NB4 (cell line): ENCODE results near the gene AKR1E2.

Experiments
- MYC ChIP-seq: IDR thresholded peaks from 2 replicates; pipeline ENCODE4 v1.6.1; 2011; ENCODE audit warnings: low read depth, low read length
- POLR2A ChIP-seq: IDR thresholded peaks from 2 replicates; pipeline ENCODE4 v1.6.1; 2011; ENCODE audit warnings: mild to moderate bottlenecking; ENCODE audit not compliant: insufficient read length; ENCODE audit errors: extremely low read depth
- TF ChIP-seq, protein P1 (sequence below): IDR thresholded peaks from one replicate; pipeline ENCODE4 v1.5.1; 2012; ENCODE audit warnings: low read depth, low read length
- TF ChIP-seq, protein P2 (sequence below): IDR thresholded peaks from 2 replicates; pipeline ENCODE4 v1.6.1; 2011; ENCODE audit warnings: low read depth, low read length

GRCh38 chr10:4825456-4825867, 545 bp upstream of the AKR1E2 start:
- TF ChIP-seq, protein P1, sequence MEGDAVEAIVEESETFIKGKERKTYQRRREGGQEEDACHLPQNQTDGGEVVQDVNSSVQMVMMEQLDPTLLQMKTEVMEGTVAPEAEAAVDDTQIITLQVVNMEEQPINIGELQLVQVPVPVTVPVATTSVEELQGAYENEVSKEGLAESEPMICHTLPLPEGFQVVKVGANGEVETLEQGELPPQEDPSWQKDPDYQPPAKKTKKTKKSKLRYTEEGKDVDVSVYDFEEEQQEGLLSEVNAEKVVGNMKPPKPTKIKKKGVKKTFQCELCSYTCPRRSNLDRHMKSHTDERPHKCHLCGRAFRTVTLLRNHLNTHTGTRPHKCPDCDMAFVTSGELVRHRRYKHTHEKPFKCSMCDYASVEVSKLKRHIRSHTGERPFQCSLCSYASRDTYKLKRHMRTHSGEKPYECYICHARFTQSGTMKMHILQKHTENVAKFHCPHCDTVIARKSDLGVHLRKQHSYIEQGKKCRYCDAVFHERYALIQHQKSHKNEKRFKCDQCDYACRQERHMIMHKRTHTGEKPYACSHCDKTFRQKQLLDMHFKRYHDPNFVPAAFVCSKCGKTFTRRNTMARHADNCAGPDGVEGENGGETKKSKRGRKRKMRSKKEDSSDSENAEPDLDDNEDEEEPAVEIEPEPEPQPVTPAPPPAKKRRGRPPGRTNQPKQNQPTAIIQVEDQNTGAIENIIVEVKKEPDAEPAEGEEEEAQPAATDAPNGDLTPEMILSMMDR = no peak
- TF ChIP-seq MYC = no peak
- TF ChIP-seq, protein P2, sequence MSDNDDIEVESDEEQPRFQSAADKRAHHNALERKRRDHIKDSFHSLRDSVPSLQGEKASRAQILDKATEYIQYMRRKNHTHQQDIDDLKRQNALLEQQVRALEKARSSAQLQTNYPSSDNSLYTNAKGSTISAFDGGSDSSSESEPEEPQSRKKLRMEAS = no peak
- no peak for TF ChIP-seq POLR2A
